GM18868 (cell line): ENCODE results near the gene BTD.

Experiments used
- ATAC-seq: cut with Tn5 transposase; IDR thresholded peaks from one replicate; pipeline ENCODE4 v1.9.1; 2021; ENCODE audit warnings: mild to moderate bottlenecking, moderate library complexity; ENCODE audit not compliant: unreplicated experiment

The BTD gene

DNA sequence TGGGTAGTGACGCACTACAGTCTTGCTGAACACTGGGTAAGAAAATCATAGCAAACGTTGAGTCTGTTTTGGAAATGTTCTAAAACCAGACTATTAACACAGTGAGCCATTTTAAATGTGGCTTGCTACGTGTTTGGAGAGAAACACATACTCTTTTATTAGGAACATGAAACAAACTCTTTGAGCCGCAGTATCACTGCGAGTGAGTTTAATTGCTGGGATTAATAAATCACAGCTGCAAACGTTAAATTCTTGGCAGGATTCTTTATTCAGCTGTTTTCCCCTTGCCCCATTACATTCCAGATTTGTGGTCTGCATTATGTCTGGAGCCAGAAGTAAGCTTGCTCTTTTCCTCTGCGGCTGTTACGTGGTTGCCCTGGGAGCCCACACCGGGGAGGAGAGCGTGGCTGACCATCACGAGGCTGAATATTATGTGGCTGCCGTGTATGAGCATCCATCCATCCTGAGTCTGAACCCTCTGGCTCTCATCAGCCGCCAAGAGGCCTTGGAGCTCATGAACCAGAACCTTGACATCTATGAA, 33.6 kb downstream of the BTD start:
- no peak for ATAC-seq

DNA sequence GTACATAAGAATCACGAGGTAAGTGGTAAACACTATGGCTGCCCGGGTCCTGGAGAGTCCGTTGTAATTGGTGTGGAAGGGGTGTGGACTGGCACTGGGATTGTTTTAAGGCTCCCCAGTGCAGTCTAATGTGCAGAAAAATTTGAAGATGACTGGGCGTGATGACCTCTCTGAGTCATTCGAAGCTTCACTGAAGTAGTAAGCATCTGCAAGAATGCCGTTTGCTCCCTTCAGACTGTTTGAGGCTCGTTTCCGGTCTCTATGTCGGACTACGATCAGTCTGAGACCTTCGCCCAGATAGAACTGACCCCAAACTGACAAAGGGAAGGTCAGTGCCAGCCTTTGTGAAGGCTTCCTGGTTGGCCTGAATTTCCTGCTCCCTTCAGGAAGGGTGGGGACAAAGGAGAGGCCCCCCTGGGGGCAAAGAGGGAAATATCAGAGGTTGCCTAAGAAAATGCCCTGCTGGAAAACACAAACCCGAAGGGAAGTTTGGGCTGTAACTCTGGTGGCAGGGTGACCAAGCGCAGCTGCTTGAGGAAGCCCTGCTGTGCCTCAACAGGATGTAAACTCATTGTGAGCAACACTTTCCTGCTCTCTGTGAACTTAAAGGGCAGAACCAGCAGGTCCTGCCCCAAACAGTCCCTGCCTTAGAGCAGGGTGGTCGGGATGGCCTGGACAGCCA, 34.6 kb downstream of the BTD start:
- no peak for ATAC-seq

GRCh38 chr3:15637131-15637951, 35.8 kb downstream of the BTD start:
- no peak for ATAC-seq

- peak; percentile 8 for ATAC-seq
These were observed 36.8 kb downstream of the BTD start for GRCh38 chr3:15638193-15638890.

DNA sequence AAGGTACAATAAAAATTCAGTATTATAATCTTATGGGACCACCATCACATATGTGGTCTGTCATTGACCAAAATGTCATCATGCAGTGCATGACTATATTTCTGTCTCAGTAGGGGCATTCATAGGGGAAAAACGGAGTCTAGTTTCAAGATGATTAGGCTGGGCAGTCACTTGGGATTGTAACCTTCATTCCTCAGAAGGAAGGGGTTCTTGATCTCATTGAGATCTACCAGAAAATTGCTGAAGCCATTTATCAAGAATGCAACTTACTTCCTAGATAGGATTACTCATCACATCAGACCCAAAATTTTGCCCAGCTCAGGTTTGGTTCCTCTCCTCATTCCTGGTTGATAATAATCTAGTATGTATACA, 37.3 kb downstream of the BTD start:
- ATAC-seq: peak; percentile 78

- no peak for ATAC-seq
These were observed 43.7 kb downstream of the BTD start for GRCh38 chr3:15645246-15645645.

GRCh38 chr3:15645740-15646501, 44.4 kb downstream of the BTD start:
- no peak for ATAC-seq

DNA sequence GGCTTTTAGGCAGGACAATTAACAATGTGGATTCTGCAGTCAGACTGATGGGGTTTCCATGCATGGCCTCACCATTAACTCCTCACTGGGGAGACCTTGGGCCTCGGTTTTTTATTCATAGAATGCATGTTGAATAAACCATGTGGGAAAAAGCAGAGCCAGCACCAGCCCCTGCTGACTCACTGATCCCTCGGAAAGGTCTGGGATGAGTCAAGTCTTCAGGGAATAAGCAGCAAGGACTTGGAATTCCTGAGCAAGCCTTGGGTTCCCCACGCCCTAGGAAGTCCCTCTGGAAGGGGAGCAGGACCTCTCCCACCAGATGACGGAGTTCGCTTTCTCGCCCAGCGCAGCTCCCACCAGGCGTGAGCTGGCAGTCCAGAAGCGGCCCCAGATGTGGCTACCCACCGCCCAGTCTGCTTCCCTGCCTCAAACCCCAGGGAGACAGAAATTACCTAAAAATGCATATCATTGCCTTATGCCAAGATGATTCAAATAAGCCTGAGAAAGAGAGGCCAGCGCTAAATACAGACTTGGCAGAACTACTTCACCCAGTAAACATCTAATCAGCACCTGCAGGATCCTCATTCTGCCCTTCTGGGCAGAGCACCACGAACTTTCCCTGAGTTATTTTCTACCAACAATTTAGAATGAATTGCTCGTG, 45.4 kb downstream of the BTD start:
- peak; percentile 29 for ATAC-seq

DNA sequence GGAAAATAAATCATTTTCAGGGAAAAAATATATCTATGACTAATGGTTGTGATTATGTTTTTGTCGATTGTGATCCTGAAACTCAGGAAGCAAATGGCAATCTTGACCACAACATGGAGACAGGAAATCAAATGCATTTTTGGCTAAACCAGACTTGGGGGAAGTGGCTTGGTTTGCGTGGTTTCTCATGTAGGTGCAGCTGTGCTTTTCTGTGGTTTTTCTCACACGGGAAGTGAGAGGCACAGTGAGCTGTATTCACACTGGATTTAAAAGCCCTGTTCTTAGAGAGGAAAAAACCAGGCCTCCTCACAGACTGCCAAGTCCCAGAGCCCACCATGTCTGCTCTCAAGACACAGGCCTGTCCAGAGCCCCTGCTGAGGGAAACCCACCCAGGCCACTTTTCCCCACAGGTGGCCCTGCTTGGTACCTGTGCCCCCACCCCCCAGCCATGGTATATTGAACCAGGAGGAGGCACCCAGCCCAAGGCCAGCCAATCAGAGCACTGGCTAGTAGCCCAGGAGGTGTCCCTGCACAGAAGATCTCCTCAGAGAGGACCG, 46.1 kb downstream of the BTD start:
- peak; percentile 91 for ATAC-seq

- no peak for ATAC-seq
These were observed 47.8 kb downstream of the BTD start for GRCh38 chr3:15649341-15649740.

GRCh38 chr3:15649858-15650257, 48.3 kb downstream of the BTD start:
- ATAC-seq: no peak

- ATAC-seq: no peak
These were observed 49.9 kb downstream of the BTD start for GRCh38 chr3:15651396-15651795.

DNA sequence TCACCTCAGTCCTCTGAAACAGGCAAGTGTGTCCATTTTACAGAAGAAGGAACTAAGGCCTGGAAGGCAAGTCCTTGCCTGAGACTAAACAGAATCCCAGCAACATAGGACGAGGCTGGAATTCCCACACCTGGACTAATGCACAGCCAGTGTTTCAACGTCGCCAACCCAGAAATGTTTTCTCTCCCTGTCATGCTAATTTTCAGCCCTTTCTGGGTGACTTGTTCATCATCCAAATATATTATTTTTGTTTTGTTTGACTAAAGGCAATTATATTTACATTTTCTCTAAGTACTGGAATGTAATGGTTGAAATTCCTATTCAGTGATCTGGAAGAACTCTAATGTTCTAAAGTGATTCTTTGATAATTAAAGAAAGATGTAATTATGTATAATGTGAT, 51.8 kb downstream of the BTD start:
- no peak for ATAC-seq

GRCh38 chr3:15654127-15654526, 52.6 kb downstream of the BTD start:
- ATAC-seq: no peak

DNA sequence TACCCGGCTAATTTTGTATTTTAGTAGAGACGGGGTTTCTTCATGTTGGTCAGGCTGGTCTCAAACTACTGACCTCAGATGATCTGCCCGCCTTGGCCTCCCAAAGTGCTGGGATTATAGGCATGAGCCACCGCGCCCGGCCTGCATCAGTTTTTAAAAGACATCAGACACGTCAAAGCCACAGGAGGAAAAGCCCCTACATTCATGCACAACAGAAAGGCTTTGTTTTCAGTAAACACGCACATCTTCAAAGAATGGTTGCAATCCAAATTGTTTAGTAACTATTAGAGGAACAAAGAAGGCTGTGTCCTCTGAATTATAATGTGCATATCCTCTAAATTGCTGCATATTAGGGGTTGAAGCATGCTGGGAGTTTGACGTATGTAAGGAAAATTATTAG, 53.3 kb downstream of the BTD start:
- ATAC-seq: no peak

DNA sequence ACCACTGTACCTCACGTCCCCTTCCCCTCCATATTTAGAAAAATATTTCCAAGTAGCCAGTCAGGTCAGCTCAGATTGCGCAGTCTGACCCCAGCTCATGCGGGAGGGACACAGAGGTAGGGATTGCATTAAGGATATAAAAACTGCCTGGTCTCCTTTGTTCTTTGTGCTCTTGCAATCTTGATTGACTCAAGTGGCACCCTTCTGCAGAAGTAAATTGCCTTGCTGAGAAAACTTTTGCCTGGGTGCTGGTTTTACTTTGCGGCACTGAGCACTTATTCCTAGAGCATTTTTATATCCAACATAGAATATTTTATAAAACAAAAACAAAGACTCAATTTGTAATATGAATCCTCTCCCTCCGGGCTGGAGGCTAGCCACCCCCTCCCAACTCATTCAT, 54.8 kb downstream of the BTD start:
- ATAC-seq: no peak

DNA sequence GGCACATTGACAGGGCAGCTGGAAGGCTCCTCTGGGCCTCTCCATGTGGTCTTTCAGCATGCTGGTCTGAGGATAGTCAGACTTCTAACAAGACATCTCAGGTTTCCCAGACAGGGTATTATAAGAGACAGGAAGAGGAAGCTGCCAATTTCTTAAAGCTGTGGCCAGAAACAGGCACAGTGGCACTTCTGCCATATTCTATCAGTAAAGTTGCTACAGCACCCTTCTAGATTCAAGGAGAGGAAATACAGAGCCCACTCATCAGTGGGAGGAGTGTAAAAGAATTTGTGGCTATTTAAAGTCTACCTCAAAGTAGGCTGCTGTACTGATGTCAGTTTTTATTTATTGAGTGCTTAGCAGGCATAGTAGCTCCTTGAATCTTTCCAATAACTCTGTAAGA, 55.5 kb downstream of the BTD start:
- no peak for ATAC-seq

- no peak for ATAC-seq
These were observed 57.9 kb downstream of the BTD start for GRCh38 chr3:15659254-15659975.
